HG03378 (cell line): ENCODE measurements around the gene FOLH1.
"Not testable (repeated sequence)": the region's sequence is repeated elsewhere in the genome, so short reads cannot be mapped to it uniquely, and the experiment has no call there.

Experiments
- ATAC-seq: cut with Tn5 transposase; IDR thresholded peaks from one replicate; pipeline ENCODE4 v1.9.1; 2021; ENCODE audit warnings: mild to moderate bottlenecking, moderate library complexity; ENCODE audit not compliant: unreplicated experiment

The FOLH1 gene

GRCh38 chr11:49184756-49185155 is 23.6 kb downstream of the FOLH1 start:
- ATAC-seq = not testable (repeated sequence)

- not testable (repeated sequence) for ATAC-seq
Measured at GRCh38 chr11:49177936-49178335, 30.5 kb downstream of the FOLH1 start.

GRCh38 chr11:49175378-49175777 is 33.0 kb downstream of the FOLH1 start:
- not testable (repeated sequence) for ATAC-seq

GRCh38 chr11:49174691-49175366 is 33.6 kb downstream of the FOLH1 start:
- ATAC-seq = not testable (repeated sequence)

- ATAC-seq = not testable (repeated sequence)
Measured at GRCh38 chr11:49171613-49172012, 36.8 kb downstream of the FOLH1 start.

GRCh38 chr11:49169579-49169978 is 38.8 kb downstream of the FOLH1 start:
- not testable (repeated sequence) for ATAC-seq

GRCh38 chr11:49168992-49169391 is 39.4 kb downstream of the FOLH1 start:
- ATAC-seq = not testable (repeated sequence)

- ATAC-seq = no peak
Measured at GRCh38 chr11:49151211-49151610, 57.2 kb downstream of the FOLH1 start.

- not testable (repeated sequence) for ATAC-seq
Measured at GRCh38 chr11:49102356-49102755, 106.0 kb downstream of the FOLH1 start.
